GM21367 (cell line): Measurements from ENCODE around the gene KCNN1.

Source experiments
- ATAC-seq: cut with Tn5 transposase; IDR thresholded peaks from one replicate; pipeline ENCODE4 v1.9.1; 2021; ENCODE audit not compliant: unreplicated experiment

The KCNN1 gene

DNA sequence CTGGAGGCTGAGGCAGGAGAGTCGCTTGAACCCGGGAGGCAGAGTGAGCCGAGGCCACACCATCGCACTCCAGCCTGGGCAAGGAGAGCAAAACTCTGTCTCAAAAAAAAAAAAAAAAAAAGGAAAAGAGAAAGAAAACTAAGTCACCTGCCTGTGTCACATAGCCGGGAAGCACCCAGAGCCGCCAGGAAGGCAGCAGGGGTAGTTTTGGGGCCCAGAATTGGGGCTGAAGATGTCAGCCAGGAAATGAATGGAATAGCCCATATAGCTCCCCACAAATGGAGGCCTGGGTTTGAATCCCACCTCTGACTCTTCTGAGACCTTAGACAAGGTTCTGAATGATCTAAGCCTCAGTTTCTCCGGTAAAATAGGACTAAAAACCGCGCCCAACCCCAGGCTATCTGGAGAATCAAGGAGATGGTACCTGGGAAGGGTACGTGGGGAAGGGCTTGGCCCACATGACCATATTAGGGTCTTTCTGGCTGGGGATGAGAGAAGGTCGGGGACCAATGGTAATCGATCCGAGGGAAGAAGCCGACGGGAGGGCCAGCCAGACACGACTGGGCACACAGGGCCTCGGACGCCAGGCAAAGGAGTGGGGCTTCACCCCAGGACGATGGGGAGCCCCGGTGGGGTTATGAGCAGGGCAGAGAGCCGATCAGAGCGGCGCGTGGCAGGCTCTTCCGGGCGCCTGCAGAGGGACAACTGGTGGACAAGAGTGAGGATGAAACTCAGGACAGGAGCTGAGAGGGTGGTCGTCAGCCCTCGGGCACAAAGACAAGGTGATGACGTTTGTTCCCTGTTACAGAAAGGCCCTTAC is 19.7 kb upstream of the KCNN1 start:
- ATAC-seq, result peak; percentile 5

DNA sequence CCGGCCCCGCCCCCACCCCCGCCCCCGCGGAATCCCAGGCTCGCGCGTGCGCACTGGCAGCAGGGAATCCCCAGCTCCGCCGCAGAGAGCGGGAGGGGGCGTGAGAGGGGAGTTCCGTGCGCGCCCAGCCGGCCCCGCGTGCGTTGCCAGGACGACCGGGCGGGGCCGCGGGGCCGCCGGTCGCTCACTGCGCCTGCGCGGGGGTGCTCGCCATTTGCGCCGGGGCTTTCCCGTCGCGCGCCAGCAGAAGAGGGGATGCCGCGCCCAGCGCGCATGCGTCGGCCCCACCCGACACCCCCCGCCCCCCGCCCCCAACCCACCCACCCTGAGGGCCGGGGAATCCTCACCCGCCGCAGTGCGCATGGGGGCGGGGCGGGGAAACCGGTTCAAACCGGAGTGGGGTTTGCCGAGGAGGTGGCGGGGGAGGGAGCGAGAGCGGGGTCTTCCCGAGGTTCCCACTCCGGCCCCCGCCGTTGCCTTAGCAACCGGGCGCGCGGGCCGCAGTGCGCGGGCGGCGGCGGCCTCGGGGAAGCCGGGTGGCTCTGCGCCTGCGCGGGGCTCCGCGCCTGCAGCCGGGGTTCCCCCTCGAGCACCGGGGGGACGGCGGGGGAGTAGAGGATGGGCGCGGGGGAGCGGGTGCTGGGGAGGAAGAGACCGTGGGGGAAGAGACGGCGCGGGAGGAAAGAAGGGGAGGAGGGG is 18.9 kb upstream of the KCNN1 start:
- peak; percentile 32 for ATAC-seq

DNA sequence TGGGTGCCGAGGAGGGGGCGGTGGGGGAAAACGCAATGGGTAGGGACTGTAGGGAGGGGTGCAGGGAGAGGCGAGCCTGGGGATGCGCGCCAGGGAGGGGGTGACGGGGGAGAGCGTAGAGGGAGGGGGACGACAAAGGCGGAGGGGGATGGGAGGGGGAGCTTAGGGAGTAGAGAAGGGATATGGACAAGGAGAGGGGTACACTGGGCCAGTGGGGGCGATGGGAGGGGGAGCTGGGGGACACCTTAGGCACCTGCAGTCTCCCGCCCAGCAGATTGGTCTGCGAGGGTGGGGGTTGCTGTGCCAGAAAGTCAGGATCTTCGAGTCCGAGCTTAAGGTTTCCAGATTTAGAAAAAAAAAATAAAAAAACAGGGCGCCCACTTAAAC is 18.4 kb upstream of the KCNN1 start:
- no peak for ATAC-seq

- no peak for ATAC-seq
Measured at GRCh38 chr19:17948931-17949930, 17.7 kb upstream of the KCNN1 start.

GRCh38 chr19:17949956-17950309 is 17.0 kb upstream of the KCNN1 start:
- no peak for ATAC-seq

- ATAC-seq, result no peak
Measured at GRCh38 chr19:17950310-17951156, 16.4 kb upstream of the KCNN1 start.

DNA sequence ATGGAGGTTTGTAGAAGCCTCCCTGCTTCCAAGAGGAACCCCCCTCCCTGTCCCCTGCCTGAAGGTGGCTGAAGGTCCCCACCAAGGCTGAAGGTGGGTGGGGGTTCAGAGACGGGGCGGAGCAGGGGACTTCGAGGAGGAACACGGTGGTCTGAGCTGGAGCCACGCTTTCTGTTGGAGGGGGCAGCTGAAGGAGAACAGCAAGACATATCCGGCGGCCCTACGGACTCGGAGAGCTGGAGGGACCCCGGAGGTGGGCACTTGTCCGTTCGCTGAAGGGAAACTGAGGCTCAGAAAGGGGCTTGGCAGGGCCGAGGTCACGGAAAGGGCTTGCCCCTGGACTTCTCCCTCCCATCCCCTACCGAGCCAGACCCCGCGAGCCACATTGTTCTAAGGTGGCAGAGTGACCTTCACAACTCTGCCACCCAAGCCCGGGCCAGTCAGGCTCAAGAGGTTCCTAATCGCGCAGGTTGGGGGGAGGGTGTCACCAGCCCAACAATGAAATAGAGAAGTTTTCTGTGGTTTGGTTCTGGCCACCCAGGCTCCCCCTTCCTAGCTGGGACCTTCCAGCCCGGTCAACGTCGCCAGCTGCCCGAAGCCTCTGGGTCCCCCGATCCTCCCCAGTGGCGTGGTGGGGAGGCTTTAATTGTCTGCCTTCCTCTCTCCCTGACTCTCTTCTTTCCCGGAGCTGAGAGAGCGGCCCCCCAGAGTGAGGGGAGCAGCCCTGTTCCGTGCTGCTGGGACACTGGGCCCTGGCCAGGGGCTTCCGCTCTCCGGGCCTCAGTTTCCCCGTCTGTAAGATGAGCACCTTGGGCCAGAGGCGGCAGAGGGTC is 15.5 kb upstream of the KCNN1 start:
- no peak for ATAC-seq

GRCh38 chr19:17951990-17952976 is 14.6 kb upstream of the KCNN1 start:
- no peak for ATAC-seq

DNA sequence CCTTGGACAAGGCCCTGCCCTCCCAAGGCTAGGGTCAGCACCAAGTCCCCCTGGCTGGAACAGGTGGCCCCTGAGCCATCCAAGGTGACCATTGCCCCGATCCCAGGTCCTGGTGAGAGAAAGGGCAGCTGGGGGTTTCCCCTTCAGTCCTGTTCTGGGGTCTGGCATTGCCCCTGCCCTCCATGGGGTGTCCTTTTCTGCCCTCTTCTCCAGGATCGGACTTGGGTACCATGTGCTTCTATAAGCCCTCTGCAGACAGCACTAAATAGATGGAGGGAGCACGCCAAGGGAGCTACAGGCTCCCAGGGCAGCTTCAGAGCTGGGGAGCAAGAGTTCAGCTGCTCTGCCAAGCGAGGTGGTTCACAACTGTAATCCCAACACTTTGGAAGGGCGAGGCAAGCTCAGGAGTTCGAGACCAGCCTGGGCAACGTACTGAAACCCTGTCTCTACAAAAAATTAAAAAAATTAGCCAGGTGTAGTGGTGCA is 13.5 kb upstream of the KCNN1 start:
- ATAC-seq, result no peak

- no peak for ATAC-seq
Measured at GRCh38 chr19:17953869-17954268, 13.0 kb upstream of the KCNN1 start.

GRCh38 chr19:17954401-17954800 is 12.5 kb upstream of the KCNN1 start:
- ATAC-seq, result no peak

DNA sequence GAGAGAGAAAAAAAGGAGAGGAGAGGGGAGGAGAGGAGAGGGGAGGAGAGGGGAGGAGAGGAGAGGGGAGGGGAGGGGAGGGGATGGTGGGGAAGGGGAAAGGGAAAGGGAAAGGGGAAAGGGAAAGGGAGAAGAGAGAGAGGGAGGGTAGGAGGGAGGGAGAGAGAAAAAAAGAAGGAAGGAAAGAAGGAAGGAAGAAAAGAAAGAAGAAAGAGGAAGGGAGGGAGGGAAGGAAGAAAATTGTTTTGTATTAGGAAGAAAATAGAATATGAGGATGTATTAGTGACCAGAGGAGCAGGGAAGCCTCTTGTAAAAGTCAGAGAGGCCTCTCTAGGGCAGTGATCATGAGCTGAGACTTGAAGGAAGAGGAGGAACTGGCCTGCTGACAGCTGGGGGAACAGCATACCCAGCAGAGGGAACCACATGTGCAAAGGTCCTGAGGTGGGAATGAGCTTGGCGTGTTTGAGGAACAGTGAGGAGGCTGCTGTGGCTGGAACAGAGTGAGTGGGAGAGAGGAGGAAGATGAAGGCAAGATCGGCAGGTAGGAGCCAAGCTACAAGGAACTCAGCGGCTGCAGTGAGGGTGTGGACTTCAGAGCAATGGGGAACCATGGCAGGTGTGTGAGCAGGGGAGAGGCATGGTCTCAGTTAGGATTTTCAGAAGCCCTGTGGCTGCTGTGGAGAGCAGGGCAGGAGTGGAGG is 9.6 kb upstream of the KCNN1 start:
- no peak for ATAC-seq

GRCh38 chr19:17957885-17958284 is 9.0 kb upstream of the KCNN1 start:
- ATAC-seq, result no peak

DNA sequence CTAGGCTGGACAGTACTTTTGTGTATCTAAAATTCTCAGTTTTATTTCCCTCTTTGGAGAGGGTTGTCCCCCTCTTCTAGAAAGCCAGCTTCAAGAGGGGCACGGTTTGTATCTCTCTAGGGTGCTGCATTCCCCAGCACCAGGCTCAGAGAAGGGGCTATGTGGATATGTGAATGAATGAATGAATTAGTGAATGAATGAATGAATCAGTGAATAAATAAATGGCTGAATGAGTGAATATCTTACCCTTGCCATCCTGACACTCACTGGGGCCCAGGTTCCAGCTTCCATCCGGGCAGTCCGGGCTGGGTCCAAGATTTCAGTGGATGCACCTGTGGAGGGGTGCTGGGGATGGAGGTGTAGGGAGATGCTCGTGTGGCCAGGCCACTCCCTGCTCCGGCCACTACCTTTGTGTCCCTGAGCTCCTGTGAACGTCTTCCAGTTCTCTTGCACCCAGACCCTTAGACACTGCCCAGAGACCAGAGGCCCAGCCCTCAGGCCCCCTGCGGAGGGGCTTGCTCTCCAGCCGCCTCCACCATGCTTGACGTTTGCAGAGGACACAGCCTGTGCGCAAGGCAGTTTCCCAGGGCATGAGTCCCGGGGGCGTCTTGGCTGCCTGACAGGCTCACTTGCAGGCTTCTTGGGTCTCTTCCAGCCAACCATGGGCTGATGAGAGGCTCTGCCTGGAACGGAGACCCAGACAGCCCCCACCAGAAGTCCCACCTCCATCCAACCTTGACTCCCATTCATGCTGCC is 2.8 kb upstream of the KCNN1 start:
- no peak for ATAC-seq

GRCh38 chr19:17965370-17966128 is 1.4 kb upstream of the KCNN1 start:
- no peak for ATAC-seq

- no peak for ATAC-seq
Measured at GRCh38 chr19:17966129-17966483, 801 bp upstream of the KCNN1 start.
